Measurements from ENCODE around the gene CACNB3. TPM values are rescaled to one million over a fixed set of nuclear protein-coding genes. Genes with fewer than 3 reads are reported as not detected.
"Not testable (repeated sequence)": the region's sequence is repeated elsewhere in the genome, so short reads cannot be mapped to it uniquely, and the experiment has no call there.

CACNB3 gene
- total RNA-seq, 2 donors from 2014 or later, result 17.8 to 30.5 TPM

DNA sequence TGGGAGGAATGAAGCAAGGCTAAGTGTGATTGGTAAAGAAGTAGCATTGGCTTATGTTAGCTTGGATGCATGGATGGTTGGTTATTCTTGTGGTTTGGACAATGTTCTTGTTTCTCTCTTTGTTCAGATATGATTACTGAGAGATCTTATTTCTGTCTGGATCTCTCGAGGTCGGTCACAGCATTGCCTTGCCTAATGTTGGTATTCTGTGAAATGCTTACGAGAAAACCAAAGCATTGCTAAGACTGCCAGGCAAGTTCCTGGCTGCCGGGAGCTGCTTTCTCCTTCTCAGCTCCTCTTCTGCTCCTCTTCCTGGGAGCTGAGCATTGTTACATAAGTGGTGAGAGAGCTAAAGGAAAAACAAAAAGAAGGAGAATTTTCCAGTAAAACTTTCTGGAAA, 54.8 kb downstream of the CACNB3 start:
- ATAC-seq (ENCODE audit: insufficient number of reproducible peaks, low FRiP score, low read depth) (no peak), DNase-seq (ENCODE audit: low spot score) (no peak)
- Histone ChIP-seq H3K27ac (no peak overlapping the region), H3K4me3 (no peak overlapping the region), H3K36me3 (no peaks in the 10 kb centered on the region), H3K27me3 (replicated peaks; ENCODE audit: insufficient read depth) (no peaks in the 10 kb centered on the region), H3K9me3 (no peaks in the 10 kb centered on the region), H3K4me1 (ENCODE audit: control insufficient read depth in 1 of 2, low read depth in 2 of 2) (no peaks in the 10 kb centered on the region)
- TF ChIP-seq, protein P1, sequence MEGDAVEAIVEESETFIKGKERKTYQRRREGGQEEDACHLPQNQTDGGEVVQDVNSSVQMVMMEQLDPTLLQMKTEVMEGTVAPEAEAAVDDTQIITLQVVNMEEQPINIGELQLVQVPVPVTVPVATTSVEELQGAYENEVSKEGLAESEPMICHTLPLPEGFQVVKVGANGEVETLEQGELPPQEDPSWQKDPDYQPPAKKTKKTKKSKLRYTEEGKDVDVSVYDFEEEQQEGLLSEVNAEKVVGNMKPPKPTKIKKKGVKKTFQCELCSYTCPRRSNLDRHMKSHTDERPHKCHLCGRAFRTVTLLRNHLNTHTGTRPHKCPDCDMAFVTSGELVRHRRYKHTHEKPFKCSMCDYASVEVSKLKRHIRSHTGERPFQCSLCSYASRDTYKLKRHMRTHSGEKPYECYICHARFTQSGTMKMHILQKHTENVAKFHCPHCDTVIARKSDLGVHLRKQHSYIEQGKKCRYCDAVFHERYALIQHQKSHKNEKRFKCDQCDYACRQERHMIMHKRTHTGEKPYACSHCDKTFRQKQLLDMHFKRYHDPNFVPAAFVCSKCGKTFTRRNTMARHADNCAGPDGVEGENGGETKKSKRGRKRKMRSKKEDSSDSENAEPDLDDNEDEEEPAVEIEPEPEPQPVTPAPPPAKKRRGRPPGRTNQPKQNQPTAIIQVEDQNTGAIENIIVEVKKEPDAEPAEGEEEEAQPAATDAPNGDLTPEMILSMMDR (IDR thresholded peaks at IDR 0.05), result no peak

GRCh38 chr12:48873534-48873933, 55.2 kb downstream of the CACNB3 start:
- H3K4me1 ChIP-seq (ENCODE audit: control insufficient read depth in 1 of 2, low read depth in 2 of 2); H3K36me3 ChIP-seq; DNase-seq (ENCODE audit: low spot score); ATAC-seq (ENCODE audit: insufficient number of reproducible peaks, low FRiP score, low read depth); H3K27ac ChIP-seq; H3K9me3 ChIP-seq; H3K27me3 ChIP-seq (replicated peaks; ENCODE audit: insufficient read depth); H3K4me3 ChIP-seq: not testable (repeated sequence)

- no peak overlapping the region for H3K27ac ChIP-seq
- no peak for DNase-seq (ENCODE audit: low spot score)
- H3K36me3 ChIP-seq, result no peaks in the 10 kb centered on the region
- no peak overlapping the region for H3K4me3 ChIP-seq
- no peaks in the 10 kb centered on the region for H3K9me3 ChIP-seq
- H3K4me1 ChIP-seq (ENCODE audit: control insufficient read depth in 1 of 2, low read depth in 2 of 2), result no peaks in the 10 kb centered on the region
- ATAC-seq (ENCODE audit: insufficient number of reproducible peaks, low FRiP score, low read depth), result no peak
- TF ChIP-seq, protein P1 (IDR thresholded peaks at IDR 0.05), result no peak
- no peaks in the 10 kb centered on the region for H3K27me3 ChIP-seq (replicated peaks; ENCODE audit: insufficient read depth)
Observed at GRCh38 chr12:48875944-48876515, 57.7 kb downstream of the CACNB3 start.

Other genes with a start within 250 kb of the CACNB3 start
- not detected for gene LALBA, start 248.4 kb upstream of the CACNB3 start, total RNA-seq
- 10 to 100 TPM; 31.3 to 36.0 TPM for gene KANSL2, start 136.3 kb upstream of the CACNB3 start, total RNA-seq
- 10 to 100 TPM; 20.3 to 53.7 TPM for gene CCNT1, start 101.8 kb upstream of the CACNB3 start, total RNA-seq
- gene ADCY6, start 29.4 kb upstream of the CACNB3 start, total RNA-seq, result 100 to 1,000 TPM; 102 to 109 TPM
- 10 to 100 TPM; 53.7 to 92.6 TPM for gene DDX23, start 33.7 kb downstream of the CACNB3 start, total RNA-seq
- 1 to 10 TPM; 1.8 to 2.6 TPM for gene RND1, start 47.4 kb downstream of the CACNB3 start, total RNA-seq
- gene FKBP11, start 107.0 kb downstream of the CACNB3 start, total RNA-seq, result 10 to 100 TPM; 19.0 to 22.2 TPM
- gene ARF3, start 139.0 kb downstream of the CACNB3 start, total RNA-seq, result 10 to 100 TPM; 63.4 to 65.8 TPM
- gene WNT10B, start 153.2 kb downstream of the CACNB3 start, total RNA-seq, result 1 to 10 TPM in 1 of 2 donors, under 1 TPM in 1; 0.54 to 2.3 TPM
- gene WNT1, start 159.8 kb downstream of the CACNB3 start, total RNA-seq, result 1 to 10 TPM in 1 of 2 donors, not detected in 1; 1.2 TPM
- gene DDN, start 180.9 kb downstream of the CACNB3 start, total RNA-seq, result under 1 TPM in 1 of 2 donors, not detected in 1; 0.14 TPM
- 10 to 100 TPM; 53.2 to 68.1 TPM for gene PRKAG1, start 200.3 kb downstream of the CACNB3 start, total RNA-seq
- gene KMT2D, start 242.3 kb downstream of the CACNB3 start, total RNA-seq, result 100 to 1,000 TPM in 1 of 2 donors, 10 to 100 TPM in 1; 56.5 to 101 TPM